GM21528 (cell line): ENCODE measurements around the gene SERINC1.

Source experiments
- ATAC-seq: cut with Tn5 transposase; IDR thresholded peaks from one replicate; pipeline ENCODE4 v1.9.1; 2021; ENCODE audit warnings: mild to moderate bottlenecking, moderate library complexity; ENCODE audit not compliant: unreplicated experiment, low FRiP score

SERINC1 gene

GRCh38 chr6:122438975-122439374, 32.6 kb downstream of the SERINC1 start:
- no peak for ATAC-seq

GRCh38 chr6:122432816-122433215, 38.8 kb downstream of the SERINC1 start:
- no peak for ATAC-seq

GRCh38 chr6:122431780-122432179, 39.8 kb downstream of the SERINC1 start:
- no peak for ATAC-seq

- ATAC-seq = no peak
Measured at GRCh38 chr6:122429323-122429722, 42.3 kb downstream of the SERINC1 start.

GRCh38 chr6:122428781-122429180, 42.8 kb downstream of the SERINC1 start:
- ATAC-seq = no peak

- ATAC-seq = no peak
Measured at GRCh38 chr6:122426597-122426996, 45.0 kb downstream of the SERINC1 start.

- no peak for ATAC-seq
Measured at GRCh38 chr6:122423734-122424133, 47.9 kb downstream of the SERINC1 start.

GRCh38 chr6:122422614-122423267, 48.9 kb downstream of the SERINC1 start:
- peak; percentile 71 for ATAC-seq

GRCh38 chr6:122422003-122422402, 49.6 kb downstream of the SERINC1 start:
- ATAC-seq = no peak

- ATAC-seq = no peak
Measured at GRCh38 chr6:122416825-122417224, 54.8 kb downstream of the SERINC1 start.

GRCh38 chr6:122412001-122412400, 59.6 kb downstream of the SERINC1 start:
- ATAC-seq = no peak

- ATAC-seq = no peak
Measured at GRCh38 chr6:122408702-122409458, 62.7 kb downstream of the SERINC1 start.

GRCh38 chr6:122408240-122408639, 63.4 kb downstream of the SERINC1 start:
- no peak for ATAC-seq

- ATAC-seq = no peak
Measured at GRCh38 chr6:122407712-122408111, 63.9 kb downstream of the SERINC1 start.

GRCh38 chr6:122406187-122406586, 65.4 kb downstream of the SERINC1 start:
- no peak for ATAC-seq

- ATAC-seq = no peak
Measured at GRCh38 chr6:122405417-122405816, 66.2 kb downstream of the SERINC1 start.

- no peak for ATAC-seq
Measured at GRCh38 chr6:122404444-122404843, 67.2 kb downstream of the SERINC1 start.

- no peak for ATAC-seq
Measured at GRCh38 chr6:122401104-122401503, 70.5 kb downstream of the SERINC1 start.

- ATAC-seq = no peak
Measured at GRCh38 chr6:122400462-122401089, 71.0 kb downstream of the SERINC1 start.

GRCh38 chr6:122400121-122400450, 71.5 kb downstream of the SERINC1 start:
- peak; percentile 27 for ATAC-seq

GRCh38 chr6:122399348-122400120, 72.1 kb downstream of the SERINC1 start, which contains the start of gene HSF2:
Gene HSF2 (plus strand): TSS chr6:122399652. CDS start chr6:122399738, 86 bp downstream.
- peak; percentile 99 for ATAC-seq
